Activated CD4-positive, alpha-beta T cell treated with anti-CD3 and anti-CD28 coated beads for 4 hours (primary cell): Measurements from ENCODE around the gene WDFY3.
"Not testable (repeated sequence)": the region's sequence is repeated elsewhere in the genome, so short reads cannot be mapped to it uniquely, and the experiment has no call there.

Experiments
- DNase-seq, 2 donors: peaks; one replicate each; pipeline ENCODE4 v3.0.0-alpha.2; 2020

Gene WDFY3

GRCh38 chr4:84852081-84852480 lies 114.4 kb downstream of the WDFY3 start:
- no peak for DNase-seq

- DNase-seq = no peak
These were observed 117.3 kb downstream of the WDFY3 start for GRCh38 chr4:84849051-84849640.

GRCh38 chr4:84848432-84848831 lies 118.1 kb downstream of the WDFY3 start:
- no peak for DNase-seq

GRCh38 chr4:84847978-84848377 lies 118.5 kb downstream of the WDFY3 start:
- DNase-seq = no peak

- DNase-seq = no peak
These were observed 119.5 kb downstream of the WDFY3 start for GRCh38 chr4:84846985-84847384.

- no peak for DNase-seq
These were observed 125.1 kb downstream of the WDFY3 start for GRCh38 chr4:84841435-84841834.

GRCh38 chr4:84837751-84838150 lies 128.7 kb downstream of the WDFY3 start:
- no peak for DNase-seq

- not testable (repeated sequence) for DNase-seq
These were observed 136.9 kb downstream of the WDFY3 start for GRCh38 chr4:84829633-84830032.

GRCh38 chr4:84826681-84827080 lies 139.8 kb downstream of the WDFY3 start:
- DNase-seq = no peak

GRCh38 chr4:84825701-84826341 lies 140.7 kb downstream of the WDFY3 start:
- DNase-seq = no peak

- no peak for DNase-seq
These were observed 145.4 kb downstream of the WDFY3 start for GRCh38 chr4:84821064-84821463.

- no peak for DNase-seq
These were observed 152.3 kb downstream of the WDFY3 start for GRCh38 chr4:84814094-84814750.

GRCh38 chr4:84809946-84810345 lies 156.5 kb downstream of the WDFY3 start:
- no peak for DNase-seq

GRCh38 chr4:84808332-84808731 lies 158.2 kb downstream of the WDFY3 start:
- no peak for DNase-seq

GRCh38 chr4:84806541-84806940 lies 159.9 kb downstream of the WDFY3 start:
- not testable (repeated sequence) for DNase-seq

- no peak for DNase-seq
These were observed 162.4 kb downstream of the WDFY3 start for GRCh38 chr4:84804136-84804535.

GRCh38 chr4:84803720-84804119 lies 162.8 kb downstream of the WDFY3 start:
- no peak for DNase-seq

- no peak for DNase-seq
These were observed 163.4 kb downstream of the WDFY3 start for GRCh38 chr4:84803116-84803515.

- no peak for DNase-seq
These were observed 166.2 kb downstream of the WDFY3 start for GRCh38 chr4:84800256-84800655.

GRCh38 chr4:84799318-84799717 lies 167.2 kb downstream of the WDFY3 start:
- DNase-seq = no peak

- no peak for DNase-seq
These were observed 170.1 kb downstream of the WDFY3 start for GRCh38 chr4:84796394-84796793.

GRCh38 chr4:84792366-84793301 lies 173.9 kb downstream of the WDFY3 start:
- no peak for DNase-seq
